T-helper 1 cell treated with Interleukin-12 subunit alpha and Interleukin-12 subunit beta and Interleukin-4 antibody, amounts not matched to agents 30 ng/mL and 1 ng/mL, for 36 hours (primary cell): Measurements from ENCODE around the gene LKAAEAR1. TPM values are rescaled to one million over a fixed set of nuclear protein-coding genes. Genes with fewer than 3 reads are reported as not detected.
"Not testable (repeated sequence)": the region's sequence is repeated elsewhere in the genome, so short reads cannot be mapped to it uniquely, and the experiment has no call there.

Experiments
- intact Hi-C: fragments of 100-400 bp; cut with micrococcal nuclease; formaldehyde crosslinking; loops from one replicate; pipeline ENCODE4 v1.15.1; 2024
- total RNA-seq: library from RNA; stranded (reverse); gene quantifications from 2 replicates; pipeline ENCODE4 v1.2.3, GENCODE V29; 2022

LKAAEAR1 gene
- not detected in 2 replicates for total RNA-seq

GRCh38 chr20:64083804-64084684 lies at the start of gene LKAAEAR1:
Gene LKAAEAR1, minus strand, starts transcription at chr20:64084398. Its CDS starts 179 bp downstream, at chr20:64084219.
- intact Hi-C loops = loop anchor here (1.0 to 5.0 kb wide), 4 partner anchors 19 to 547 kb away; partner anchors contain the start of gene PTK6

GRCh38 chr20:64131406-64131805 lies 47.2 kb upstream of the LKAAEAR1 start:
- intact Hi-C loops = no loop called here

GRCh38 chr20:64130876-64131275 lies 46.7 kb upstream of the LKAAEAR1 start:
- intact Hi-C loops = no loop called here

- intact Hi-C loops = no loop called here
Measured at GRCh38 chr20:64130271-64130670, 46.1 kb upstream of the LKAAEAR1 start.

- intact Hi-C loops = loop anchor here (10.0 kb wide), 1 partner anchor 344 kb away; no protein-coding TSS in a partner anchor
Measured at GRCh38 chr20:64129146-64129782, 45.1 kb upstream of the LKAAEAR1 start.

GRCh38 chr20:64123517-64123916 lies 39.3 kb upstream of the LKAAEAR1 start:
- intact Hi-C loops = loop anchor here (10.0 kb wide), 1 partner anchor 339 kb away; no protein-coding TSS in a partner anchor

- intact Hi-C loops = loop anchor here (10.0 kb wide), 1 partner anchor 338 kb away; no protein-coding TSS in a partner anchor
Measured at GRCh38 chr20:64122927-64123326, 38.7 kb upstream of the LKAAEAR1 start.

GRCh38 chr20:64121586-64121985 lies 37.4 kb upstream of the LKAAEAR1 start:
- intact Hi-C loops = loop anchor here (2.0 to 10.0 kb wide), 2 partner anchors 337 to 413 kb away; partner anchors contain the start of gene ZGPAT

GRCh38 chr20:64119681-64120341 lies 35.6 kb upstream of the LKAAEAR1 start:
- intact Hi-C loops = loop anchor here (1.0 to 10.0 kb wide), 8 partner anchors 18 to 411 kb away; partner anchors contain the start of genes PRPF6, RGS19, TPD52L2 and ZGPAT

- intact Hi-C loops = no loop called here
Measured at GRCh38 chr20:64119301-64119680, 35.1 kb upstream of the LKAAEAR1 start.

GRCh38 chr20:64117432-64117777 lies 33.2 kb upstream of the LKAAEAR1 start:
- intact Hi-C loops = not testable (repeated sequence)

- intact Hi-C loops = no loop called here
Measured at GRCh38 chr20:64116541-64117431, 32.6 kb upstream of the LKAAEAR1 start.

- intact Hi-C loops = no loop called here
Measured at GRCh38 chr20:64116016-64116415, 31.8 kb upstream of the LKAAEAR1 start.

GRCh38 chr20:64115171-64115911 lies 31.1 kb upstream of the LKAAEAR1 start:
- intact Hi-C loops = no loop called here

GRCh38 chr20:64114356-64114971 lies 30.3 kb upstream of the LKAAEAR1 start:
- intact Hi-C loops = no loop called here

GRCh38 chr20:64113796-64114355 lies 29.7 kb upstream of the LKAAEAR1 start:
- intact Hi-C loops = no loop called here

- intact Hi-C loops = no loop called here
Measured at GRCh38 chr20:64113444-64113775, 29.2 kb upstream of the LKAAEAR1 start.

- intact Hi-C loops = no loop called here
Measured at GRCh38 chr20:64112691-64113443, 28.7 kb upstream of the LKAAEAR1 start.
